ENCODE data around the gene NDUFB10.

The NDUFB10 gene

DNA sequence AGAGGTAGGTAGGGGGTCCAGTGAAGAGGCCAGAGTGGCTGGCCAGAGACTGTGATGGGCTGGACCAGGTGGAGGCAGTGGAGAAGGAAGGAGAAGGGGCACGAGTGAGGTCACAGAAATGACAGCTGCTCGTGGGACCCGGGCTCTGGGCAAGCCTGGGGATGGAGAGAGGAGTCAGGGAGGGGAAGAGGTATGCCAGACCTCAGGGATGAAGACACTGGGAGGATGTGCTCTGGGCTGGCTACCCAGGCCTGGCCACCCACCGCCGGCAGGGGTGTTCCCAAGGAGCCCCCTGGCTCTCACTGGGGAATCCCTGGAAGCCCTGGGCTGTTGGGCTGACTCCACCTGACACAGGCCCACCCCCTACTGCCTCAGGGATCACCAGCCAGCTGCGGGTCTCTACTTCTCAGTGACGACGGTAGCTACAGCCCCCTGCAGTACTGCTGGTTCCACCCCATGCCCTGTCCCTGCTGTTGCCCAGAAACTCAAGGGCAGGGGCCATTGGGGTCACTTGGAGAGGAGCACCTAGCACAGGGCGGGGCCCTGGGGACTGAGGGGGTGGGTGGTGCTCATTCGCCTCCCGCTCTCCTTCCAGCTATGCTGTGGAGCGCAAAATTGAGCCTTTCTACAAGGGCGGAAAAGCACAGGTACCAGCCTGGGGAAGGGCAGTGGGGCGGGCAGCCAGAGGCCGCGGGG, 14.3 kb downstream of the NDUFB10 start:
- no peak for DNase-seq

DNA sequence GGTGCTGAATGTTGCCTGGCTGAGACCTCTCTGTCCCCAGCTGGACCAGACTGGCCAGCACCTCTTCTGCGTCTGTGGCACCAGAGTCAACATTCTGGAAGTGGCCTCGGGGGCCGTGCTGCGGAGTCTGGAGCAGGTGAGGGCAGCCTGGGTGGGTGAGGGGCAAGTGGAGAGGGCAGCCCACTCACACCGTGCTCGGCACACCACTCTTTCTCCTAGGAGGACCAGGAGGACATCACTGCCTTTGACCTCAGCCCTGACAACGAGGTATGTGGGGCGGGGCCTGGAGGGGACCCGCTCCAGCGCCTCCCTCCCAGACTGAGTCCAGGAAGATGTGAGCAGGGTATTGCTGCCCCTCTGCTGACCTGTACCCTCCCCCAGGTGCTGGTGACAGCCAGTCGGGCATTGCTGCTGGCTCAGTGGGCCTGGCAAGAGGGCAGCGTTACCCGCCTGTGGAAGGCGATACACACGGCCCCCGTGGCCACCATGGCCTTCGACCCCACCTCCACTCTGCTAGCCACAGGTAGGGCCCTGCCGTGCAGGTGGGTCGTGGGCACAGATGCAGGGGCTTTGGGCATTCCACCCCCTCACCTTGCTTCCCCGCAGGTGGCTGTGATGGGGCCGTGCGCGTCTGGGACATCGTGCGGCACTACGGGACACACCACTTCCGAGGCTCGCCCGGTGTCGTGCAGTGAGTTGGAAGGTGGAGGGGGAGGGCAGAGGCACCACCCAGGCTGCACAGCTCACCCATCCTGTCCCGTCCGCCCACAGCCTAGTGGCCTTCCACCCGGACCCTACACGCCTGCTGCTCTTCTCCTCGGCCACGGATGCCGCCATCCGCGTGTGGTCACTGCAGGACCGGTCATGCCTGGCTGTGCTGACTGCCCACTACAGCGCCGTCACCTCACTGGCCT, 15.1 kb downstream of the NDUFB10 start:
- no peak for DNase-seq

DNA sequence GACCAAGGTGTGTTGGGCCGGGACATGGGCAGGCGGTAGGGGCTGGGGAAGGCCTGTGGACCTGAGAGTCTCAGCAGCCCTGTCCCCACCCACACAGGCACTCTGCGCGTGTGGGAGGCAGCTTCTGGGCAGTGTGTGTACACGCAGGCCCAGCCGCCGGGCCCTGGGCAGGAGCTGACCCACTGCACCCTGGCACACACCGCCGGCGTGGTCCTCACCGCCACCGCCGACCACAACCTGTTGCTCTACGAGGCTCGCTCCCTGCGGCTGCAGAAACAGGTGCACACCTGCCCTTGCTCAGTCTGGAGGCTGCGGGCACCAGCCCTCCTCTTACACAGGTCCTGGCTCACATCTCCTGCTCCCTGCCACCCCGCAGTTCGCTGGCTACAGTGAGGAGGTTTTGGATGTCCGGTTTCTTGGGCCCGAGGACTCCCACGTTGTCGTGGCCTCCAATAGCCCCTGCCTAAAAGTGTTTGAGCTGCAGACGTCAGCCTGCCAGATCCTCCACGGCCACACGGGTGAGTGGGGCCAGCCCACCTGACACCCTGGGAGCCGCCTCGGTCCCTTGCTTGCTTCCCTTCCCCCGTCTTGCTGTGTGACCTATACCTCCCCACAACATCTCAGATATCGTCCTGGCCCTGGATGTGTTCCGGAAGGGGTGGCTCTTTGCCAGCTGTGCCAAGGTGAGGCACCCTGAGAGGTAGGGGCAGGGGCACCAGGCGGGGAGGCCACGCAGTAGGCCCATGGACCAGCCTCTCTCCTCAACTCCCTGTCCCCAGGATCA, 16.3 kb downstream of the NDUFB10 start:
- no peak for DNase-seq

DNA sequence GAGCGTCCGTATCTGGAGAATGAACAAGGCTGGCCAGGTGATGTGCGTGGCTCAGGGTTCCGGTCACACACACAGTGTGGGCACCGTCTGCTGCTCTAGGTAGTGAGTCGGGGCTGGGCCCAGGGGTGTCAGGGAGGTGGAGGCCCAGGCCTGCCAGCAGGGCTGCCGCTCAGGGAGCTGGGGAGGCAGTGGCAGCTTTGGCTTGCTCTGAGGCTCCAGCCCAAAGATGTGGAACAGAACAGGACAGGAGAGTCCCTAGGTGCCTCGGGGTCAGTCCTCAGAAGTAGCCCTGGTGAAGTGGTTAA, 16.8 kb downstream of the NDUFB10 start:
- no peak for DNase-seq

DNA sequence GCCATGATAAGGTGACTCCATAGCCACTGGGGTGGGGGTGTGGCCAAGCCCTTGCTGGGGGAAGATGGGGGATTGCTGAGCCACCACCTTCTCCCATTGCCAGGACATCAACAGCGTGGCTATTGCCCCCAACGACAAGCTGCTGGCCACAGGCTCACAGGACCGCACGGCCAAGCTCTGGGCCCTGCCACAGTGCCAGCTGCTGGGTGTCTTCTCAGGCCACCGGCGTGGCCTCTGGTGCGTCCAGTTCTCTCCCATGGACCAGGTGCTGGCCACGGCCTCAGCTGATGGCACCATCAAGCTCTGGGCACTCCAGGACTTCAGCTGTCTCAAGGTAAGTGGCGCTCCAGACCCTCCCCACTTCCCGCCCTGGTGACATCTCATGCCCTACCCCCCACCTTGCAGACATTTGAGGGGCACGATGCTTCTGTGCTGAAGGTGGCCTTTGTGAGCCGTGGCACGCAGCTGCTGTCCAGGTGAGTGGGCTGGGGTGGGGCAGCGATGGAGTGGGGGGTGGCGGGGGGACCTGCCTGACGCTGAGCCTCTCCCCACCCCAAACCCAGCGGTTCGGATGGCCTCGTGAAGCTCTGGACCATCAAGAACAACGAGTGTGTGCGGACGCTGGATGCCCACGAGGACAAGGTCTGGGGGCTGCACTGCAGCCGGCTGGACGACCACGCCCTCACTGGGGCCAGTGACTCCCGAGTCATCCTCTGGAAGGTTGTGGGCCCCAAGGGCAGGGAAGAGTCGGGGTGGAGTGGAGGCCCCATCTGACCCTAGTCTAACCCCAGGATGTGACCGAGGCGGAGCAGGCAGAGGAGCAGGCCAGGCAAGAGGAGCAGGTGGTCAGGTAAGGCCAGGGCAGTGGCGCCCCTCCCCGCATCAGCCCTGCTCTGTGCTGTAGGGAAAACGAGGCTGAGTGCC, 17.9 kb downstream of the NDUFB10 start:
- no peak for DNase-seq

DNA sequence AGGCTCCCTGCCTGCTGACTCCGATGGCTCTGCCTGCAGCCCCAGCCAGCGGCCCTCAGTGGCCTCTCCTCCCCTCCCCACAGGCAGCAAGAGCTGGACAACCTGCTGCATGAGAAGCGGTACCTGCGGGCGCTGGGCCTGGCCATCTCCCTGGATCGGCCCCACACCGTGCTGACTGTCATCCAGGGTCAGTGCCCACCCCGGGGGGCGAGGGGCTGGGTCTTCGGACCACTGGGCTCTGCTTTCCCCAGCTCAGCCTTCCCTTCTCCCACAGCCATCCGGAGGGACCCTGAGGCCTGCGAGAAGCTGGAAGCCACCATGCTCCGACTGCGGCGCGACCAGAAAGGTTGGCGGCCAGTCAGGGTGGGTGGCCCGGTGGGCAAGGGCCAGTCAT, 18.5 kb downstream of the NDUFB10 start:
- no peak for DNase-seq

DNA sequence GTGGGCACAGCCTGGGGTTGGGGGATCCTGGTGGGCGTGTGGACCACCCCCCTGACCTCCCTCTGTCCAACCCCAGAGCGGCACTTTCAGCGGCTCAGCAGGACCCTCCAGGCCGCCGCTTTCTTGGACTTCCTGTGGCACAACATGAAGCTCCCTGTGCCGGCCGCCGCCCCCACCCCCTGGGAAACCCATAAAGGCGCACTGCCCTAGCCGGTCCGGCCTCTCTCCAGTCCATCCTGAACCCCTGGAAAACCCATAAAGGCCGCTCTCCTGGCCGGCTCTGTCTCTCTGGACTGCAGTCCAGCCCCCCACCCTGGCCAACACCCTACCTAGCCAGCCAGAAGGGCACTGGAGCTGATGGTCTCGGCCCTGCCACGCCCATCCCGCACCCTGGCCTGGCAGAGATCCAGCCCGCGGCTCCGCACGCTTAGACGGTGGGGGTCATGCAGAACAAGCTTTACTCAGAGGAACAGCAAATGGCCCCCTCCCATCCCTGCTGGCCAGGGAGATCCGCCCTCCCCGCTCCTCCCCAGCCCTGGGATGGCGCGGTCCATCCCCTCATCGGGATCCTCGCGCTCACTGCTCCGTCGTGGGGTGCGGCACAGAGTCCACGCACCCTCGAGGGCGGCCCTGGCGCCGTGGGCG, 19.3 kb downstream of the NDUFB10 start:
- DNase-seq, result no peak

DNA sequence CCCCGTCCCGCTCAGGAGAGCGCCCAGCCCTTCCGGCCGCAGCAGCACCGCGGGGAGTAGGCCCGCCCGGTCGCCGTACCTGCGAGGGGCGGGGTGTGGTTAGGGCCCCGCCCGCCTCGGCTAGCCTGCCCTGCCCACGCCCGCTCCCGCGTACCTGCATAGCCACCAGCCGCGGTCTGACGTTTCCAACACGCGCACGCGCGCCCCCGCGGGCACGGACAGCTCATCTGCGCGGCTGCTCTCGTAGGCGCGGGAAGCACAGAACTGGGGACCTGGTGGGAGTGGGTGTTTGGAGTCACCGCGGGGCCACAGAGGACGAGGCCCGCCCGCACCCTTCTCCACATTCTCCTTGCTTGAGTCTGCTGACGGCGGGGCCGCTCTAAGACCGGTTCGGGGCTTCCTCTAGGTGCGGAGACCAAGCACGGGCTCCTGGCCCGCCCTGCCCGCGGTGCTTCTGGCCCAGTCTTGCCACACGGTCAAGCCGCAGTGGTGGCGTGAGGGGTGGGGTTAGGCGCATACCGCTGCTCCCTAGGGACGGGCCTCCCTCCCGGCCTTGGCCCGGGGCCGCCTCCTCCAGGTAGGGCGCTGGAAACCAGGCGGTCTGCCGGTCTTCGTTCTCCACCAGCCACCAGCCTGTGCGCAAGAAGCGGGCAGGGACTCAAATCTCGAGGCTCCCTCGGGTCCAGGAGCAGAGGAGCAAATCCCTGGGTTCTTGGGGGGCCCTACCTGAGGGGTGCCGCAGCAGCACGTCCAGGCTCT, 20.1 kb downstream of the NDUFB10 start:
- DNase-seq, result no peak

DNA sequence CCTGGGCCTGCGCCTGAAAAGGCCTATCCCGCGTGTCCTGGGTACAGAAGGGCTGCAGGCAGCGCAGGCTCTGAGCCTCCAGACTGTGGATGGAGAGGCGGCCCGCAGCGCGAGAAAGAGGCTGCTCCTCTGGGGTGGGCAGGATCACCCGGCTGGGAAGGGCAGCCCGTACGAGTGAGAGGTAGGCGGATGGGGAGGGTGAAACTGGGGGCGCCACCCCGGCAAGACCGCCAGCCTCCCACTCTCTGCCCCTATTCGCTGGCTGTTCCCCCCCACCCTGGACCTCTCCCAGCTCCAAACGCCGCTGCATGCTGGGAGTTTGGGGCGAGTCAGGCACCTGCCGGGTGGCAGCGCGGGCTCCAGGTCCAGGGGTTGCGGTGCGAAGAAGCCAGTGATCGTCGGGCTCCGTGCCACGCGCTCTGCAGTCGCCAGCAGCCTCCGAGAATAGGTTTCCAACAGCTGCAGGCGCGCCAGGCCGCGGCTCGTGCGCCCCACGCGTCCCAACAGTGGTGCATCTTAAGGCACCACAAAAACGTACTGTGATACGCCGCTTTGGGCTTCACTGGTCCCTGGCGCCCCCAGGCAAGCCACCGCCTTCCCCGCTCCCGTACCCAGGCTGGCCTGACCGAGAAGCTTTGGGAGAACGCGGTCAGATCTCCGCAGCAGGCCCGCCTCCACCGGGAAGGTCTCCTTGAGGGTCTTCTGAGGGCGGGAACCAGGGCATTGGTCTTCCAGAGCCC, 20.9 kb downstream of the NDUFB10 start:
- no peak for DNase-seq

DNA sequence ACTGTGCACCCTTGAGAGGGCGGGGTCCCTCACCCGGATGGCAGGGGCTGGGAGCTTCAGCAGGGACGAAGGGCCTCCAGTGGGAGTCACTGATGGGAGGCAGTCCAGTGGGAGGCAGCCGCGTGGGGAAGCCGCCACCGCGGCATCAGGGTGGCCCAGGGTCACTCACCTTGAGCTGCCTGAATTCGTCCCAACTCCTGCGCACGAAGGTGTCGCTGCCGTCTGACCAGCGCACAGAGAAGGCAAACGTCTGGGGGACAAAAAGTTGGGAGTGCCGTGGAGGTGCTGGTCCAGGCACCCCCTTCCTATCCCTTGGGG, 21.4 kb downstream of the NDUFB10 start:
- DNase-seq, result no peak

DNA sequence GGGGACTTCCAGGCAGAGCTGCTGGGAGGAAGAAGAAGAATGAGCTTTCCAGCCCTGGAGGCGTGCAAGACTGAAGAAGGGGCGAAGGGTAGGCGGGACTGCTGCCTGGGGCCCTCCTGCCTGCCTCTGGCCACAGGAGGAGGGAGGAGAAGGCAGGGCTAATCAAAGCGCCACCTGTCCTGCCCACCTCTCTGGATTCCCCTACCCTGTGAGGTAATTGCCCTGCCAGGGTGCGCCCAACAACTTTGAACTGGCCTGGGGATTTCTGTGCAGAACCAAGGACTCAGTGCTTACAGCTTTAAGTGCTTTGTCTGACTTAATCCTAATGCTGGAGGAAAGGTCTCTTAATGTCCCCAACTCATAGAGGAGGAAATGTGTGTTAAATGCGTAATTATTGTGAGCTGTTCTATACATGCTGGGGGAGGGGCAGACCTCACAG, 22.1 kb downstream of the NDUFB10 start, which contains the start of gene NOXO1:
NOXO1 (minus strand) TSS at position 72 of the 439 bp plus-strand sequence. CDS start 290 bp downstream, outside the sequence.
- DNase-seq, result no peak

DNA sequence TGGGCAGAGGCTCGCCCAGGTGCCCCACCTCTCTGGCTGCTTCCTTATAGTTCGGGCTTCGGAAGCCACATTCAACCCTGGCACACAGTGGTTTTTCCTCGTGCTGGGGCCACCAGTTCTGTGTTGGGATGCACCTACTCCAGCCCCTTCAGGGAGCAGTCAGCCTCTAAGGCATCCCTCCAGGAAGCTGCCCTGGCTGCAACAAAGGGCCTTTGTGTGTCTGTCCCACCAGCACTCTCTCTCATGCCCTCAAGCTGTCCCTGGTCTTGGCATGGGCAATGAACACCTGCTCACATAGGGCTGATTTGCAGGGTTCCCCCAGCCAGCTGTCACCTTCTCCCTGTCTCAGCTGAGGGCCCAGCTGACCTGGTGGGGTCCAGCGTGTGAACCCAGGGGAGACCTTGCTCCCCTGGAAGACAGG, 22.7 kb downstream of the NDUFB10 start:
- DNase-seq, result no peak

DNA sequence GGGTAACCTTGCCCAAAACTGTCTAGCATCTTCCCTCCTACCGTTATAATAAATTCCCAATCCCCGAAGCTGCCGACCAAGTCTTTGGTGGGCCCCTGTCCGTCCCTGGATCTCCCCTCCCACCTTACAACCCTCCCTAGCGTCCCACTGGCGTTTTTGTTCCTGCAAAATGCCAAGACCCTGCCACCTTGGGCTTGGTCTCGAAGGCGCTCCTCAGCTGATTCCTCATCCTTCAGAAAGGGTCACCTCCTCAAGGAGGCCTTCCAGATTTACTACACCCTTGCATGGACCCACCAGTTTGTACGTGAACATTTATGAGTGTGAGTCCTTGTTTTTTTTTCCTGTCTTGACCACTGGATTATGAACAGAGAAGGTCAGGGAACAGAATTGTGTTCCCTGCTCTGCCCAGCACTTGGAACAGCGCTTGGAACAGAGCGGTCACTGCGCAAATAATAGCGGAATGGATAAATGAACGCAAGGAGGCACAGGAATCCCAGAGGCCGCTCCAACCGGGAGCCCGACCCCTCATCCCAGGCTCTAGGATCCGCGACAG, 23.7 kb downstream of the NDUFB10 start:
- no peak for DNase-seq

DNA sequence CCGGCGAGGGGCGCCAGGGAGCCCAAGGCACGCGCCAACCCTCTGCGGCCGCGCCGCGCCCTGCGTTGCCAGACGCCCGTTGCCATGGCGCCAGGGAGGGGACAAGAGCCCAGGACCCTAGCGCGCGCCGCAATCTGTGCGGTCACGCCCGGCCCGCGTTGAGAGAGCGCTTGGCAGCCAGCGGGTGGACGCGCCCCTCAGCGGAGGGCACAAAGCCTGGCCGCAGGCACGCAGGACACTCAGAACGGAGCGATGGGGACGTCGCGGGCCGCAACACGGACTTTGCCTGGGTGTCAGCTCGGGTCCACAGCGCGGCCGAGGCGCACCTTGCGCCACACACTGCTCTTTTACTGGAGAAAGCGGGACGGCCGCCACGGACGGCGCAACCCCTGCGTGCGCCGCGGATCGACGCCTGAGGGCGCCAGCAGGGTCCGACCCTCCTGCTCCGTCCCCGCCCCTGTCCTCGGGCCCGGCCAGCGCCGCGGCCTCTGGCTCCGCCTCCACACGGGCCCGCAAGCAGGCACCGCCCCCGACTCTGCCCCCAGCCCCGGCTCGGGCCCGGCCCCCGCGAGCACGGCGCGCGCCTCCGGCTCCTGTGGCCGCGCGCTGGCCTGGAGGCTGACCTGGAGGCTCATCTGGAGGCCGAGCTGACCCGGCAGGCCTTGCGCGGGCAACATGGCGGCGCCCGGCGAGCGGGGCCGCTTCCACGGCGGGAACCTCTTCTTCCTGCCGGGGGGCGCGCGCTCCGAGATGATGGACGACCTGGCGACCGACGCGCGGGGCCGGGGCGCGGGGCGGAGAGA, 24.4 kb downstream of the NDUFB10 start, which contains the start of gene GFER:
GFER (plus strand) TSS at position 650 of the 803 bp plus-strand sequence; CDS start at position 676, 26 bp downstream.
- peak; percentile 64 for DNase-seq

DNA sequence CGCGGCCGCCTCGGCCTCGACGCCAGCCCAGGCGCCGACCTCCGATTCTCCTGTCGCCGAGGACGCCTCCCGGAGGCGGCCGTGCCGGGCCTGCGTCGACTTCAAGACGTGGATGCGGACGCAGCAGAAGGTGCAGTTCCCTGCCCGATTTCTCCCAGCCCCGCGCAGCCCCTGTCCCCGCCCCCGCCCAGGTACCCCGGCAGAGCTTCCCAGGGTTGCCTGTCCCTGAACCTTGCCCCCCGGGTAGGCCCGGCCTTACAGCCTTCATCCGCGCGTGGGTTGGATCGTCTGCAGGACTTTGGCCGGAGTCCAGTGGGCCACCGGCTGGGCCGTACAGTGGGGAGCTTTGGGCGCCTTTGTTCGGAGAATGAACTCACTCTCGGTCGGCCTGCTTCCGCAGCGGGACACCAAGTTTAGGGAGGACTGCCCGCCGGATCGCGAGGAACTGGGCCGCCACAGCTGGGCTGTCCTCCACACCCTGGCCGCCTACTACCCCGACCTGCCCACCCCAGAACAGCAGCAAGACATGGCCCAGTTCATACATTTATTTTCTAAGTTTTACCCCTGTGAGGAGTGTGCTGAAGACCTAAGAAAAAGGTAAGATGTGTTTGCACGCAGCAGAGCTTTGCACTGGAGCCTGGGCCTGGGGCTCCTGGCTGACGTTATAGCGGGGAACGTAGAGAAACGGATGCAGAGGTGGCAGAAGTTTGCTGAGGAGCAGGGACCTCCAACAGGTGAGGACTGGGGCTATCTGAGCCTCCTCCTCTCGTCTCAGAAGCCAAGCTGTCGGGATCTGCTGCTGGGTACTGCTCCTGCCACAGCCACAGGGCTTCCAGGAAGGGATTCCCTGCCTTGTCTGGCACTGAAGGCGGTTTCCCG, 25.2 kb downstream of the NDUFB10 start:
- DNase-seq, result no peak

DNA sequence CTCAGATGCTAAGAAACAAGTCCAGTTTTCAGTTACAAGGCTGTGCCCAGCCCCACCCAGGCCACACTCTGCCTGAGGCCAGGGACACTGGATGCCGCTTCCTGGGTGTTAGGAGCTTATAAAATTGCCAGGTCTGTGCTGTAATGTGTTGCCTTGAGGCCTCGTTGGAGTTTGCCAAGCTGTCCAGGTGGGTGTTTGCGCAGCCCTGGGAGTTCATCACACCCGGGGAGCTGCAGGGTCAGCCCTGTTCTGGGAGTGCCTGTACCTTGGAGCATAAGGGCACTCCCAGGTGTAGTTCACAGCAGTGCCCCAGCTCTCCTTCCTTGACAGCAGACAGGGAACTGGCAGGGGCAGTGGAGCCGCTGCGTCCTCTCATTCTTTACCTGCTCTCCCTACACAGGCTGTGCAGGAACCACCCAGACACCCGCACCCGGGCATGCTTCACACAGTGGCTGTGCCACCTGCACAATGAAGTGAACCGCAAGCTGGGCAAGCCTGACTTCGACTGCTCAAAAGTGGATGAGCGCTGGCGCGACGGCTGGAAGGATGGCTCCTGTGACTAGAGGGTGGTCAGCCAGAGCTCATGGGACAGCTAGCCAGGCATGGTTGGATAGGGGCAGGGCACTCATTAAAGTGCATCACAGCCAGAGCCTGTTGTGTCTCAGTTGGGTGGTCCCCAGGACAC, 26.3 kb downstream of the NDUFB10 start:
- DNase-seq, result no peak

DNA sequence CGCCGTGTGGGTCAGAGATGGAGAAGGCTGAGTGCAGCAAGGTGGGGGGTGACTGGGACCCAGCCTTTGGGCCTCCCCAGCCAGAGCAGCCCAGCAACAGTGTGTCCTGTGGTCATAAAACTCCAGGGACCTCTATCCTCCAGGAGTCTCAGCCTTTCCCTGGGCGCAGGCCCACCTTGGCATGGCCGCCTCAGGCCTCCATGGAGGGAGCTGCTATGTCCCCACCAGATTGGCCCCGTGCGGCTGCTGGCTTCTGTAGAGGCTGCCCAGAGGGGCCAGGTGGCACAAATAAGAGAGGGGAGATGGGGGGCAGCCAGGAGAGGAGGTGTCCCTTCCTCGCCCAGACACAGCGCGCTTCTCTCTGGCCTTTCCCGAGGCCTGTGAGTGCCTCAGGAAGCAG, 27.9 kb downstream of the NDUFB10 start:
- no peak for DNase-seq

Data from NCI-H446 treated with DMSO at 0.1 percent for 48 hours (cell line).